ENCODE measurements around the gene SPATA20.

Gene SPATA20

DNA sequence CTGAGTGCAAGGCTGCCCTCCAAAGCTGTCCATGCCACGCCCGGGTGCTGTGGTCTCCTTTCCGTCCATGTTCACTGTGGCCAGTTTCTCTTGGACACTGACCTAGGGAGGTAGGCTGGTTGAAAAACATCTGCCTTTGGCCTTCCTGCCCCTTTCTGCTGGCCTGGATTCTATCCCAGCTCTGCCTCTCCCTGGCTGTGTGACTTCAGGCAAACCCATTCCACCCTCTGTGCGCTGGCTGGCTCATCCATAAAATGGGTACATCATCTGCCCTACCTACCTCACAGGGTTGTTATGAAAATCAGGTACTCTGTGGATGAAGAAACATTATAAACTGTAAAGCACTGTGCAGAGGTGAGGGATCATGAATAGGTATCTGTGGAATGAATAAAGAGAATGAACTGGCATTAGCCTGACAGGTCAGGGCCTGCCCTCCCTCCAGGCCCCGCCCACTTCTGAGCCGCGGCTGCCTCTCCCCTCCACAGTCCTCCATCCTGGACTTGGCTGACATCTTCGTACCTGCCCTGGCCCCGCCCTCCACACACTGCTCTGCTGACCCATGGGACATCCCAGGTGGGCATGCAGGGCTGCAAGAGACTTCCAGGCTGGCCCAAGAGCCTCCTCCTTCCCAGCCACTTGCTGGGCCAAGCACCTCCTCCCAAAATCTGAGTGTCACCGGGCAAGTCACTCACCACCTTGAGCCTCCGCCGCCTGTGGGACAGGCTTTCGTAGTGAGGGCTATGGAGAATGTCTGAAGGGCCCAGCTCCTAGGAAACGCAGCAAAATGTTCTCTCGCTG lies 7.0 kb upstream of the SPATA20 start:
- DNase-seq (ENCODE audit: low read depth, low spot score), result no peak

- no peak for DNase-seq (ENCODE audit: low read depth, low spot score)
These were observed 6.2 kb upstream of the SPATA20 start for GRCh38 chr17:50540560-50541401.

DNA sequence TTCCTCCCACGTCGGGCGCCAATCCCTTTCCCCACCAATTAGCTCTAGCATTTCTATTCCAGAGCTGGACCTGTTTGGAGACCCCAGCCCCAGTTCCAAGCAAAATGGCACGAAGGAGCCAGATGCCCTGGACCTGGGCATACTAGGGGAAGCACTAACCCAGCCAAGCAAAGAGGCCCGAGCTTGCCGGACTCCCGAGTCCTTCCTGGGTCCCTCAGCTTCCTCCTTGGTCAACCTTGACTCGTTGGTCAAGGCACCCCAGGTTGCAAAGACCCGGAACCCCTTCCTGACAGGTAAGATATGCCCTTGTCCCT lies 5.6 kb upstream of the SPATA20 start:
- no peak for DNase-seq (ENCODE audit: low read depth, low spot score)

DNA sequence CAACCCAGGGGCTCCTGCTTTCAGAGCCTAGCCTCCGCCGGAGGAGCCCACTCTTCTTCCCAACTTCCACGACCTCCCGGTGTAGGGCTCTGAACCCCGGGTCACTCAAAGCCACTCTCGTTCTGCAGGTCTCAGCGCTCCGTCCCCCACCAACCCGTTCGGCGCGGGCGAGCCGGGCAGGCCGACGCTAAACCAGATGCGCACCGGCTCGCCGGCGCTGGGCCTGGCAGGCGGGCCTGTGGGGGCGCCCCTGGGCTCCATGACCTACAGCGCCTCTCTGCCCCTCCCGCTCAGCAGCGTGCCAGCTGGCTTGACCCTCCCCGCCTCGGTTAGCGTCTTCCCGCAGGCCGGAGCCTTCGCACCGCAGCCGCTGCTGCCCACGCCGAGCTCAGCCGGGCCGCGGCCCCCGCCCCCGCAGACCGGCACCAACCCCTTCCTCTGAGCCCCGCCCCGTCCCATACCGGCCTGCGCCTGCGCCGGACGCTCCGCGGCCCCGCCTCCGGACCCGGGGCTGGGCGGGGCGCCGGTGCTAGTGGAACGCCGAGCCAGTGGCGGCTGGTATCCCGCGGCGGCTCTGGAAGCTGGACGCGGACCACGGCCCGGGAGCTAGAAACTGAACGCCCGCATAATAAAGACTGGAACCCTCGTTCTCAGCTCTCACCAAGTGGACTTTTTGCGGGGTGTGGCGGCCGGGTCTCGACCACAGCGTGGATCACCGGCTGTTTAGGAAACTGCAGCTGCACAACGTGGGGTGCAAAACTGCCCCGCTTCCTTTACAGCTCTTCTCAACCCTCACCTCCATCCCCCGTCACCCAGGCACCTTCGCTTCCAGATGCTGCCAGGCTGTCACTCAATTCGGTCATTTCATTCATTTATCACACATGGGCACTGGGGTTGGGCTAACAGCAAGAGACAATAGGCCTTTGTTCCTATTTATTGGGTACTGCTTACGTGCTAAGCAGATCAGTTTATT lies 5.0 kb upstream of the SPATA20 start:
- DNase-seq (ENCODE audit: low read depth, low spot score), result peak; percentile 32

GRCh38 chr17:50542795-50543774 lies 3.9 kb upstream of the SPATA20 start:
- no peak for DNase-seq (ENCODE audit: low read depth, low spot score)

GRCh38 chr17:50544516-50544915 lies 2.5 kb upstream of the SPATA20 start:
- no peak for DNase-seq (ENCODE audit: low read depth, low spot score)

DNA sequence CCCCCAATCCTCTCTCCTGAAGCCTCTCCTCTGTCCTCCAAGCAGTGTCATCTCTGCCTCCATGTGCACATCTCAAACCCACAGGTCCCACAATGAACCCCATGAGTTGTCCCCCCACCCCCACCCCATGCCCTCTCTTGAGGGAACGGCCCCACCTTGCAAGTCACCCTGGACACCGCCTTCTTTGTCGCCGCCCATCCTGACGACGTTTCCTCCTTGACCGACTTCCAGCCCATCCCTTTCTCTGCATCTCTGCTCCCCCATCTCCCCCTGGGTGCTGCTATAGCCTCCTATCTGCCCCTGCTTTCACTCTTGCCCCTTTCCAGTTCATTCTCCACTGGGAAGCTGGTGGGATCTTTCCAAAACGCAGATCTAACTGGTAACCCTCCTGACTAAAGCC lies 1.7 kb upstream of the SPATA20 start:
- DNase-seq (ENCODE audit: low read depth, low spot score), result no peak

GRCh38 chr17:50546701-50547034 lies 306 bp upstream of the SPATA20 start:
- no peak for DNase-seq (ENCODE audit: low read depth, low spot score)

DNA sequence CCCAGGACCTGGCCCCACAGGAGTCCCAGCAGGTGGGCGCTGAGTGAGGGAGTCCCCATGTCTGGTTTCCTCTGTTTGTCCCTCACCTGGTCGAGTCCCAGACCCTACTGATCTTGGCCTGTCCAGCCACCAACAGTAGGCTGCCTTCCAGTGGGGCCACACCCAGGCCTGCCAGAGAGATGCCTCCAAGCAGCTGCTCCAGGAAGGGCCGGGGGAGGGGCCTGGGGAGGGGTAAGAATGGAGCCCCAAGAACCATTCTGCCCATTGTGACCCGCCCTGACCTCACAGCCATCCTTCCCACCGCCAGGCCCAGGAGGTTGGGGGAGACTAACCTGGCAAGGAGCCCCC lies 736 bp downstream of the SPATA20 start:
- no peak for DNase-seq (ENCODE audit: low read depth, low spot score)

DNA sequence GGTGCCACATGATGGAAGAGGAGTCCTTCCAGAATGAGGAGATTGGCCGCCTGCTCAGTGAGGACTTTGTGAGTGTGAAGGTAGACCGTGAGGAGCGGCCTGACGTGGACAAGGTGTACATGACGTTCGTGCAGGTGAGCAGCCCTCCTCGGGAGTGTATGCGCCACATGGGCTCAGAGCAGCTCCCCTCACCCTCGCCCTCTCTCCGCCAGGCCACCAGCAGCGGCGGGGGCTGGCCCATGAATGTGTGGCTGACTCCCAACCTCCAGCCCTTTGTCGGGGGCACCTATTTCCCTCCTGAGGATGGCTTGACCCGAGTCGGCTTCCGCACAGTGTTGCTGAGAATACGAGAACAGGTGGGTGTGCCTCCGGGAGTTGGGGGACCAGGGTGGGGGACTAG lies 1.9 kb downstream of the SPATA20 start:
- DNase-seq (ENCODE audit: low read depth, low spot score), result no peak

- no peak for DNase-seq (ENCODE audit: low read depth, low spot score)
These were observed 2.4 kb downstream of the SPATA20 start for GRCh38 chr17:50549256-50549941.

GRCh38 chr17:50549969-50550368 lies 3.0 kb downstream of the SPATA20 start:
- DNase-seq (ENCODE audit: low read depth, low spot score), result no peak

DNA sequence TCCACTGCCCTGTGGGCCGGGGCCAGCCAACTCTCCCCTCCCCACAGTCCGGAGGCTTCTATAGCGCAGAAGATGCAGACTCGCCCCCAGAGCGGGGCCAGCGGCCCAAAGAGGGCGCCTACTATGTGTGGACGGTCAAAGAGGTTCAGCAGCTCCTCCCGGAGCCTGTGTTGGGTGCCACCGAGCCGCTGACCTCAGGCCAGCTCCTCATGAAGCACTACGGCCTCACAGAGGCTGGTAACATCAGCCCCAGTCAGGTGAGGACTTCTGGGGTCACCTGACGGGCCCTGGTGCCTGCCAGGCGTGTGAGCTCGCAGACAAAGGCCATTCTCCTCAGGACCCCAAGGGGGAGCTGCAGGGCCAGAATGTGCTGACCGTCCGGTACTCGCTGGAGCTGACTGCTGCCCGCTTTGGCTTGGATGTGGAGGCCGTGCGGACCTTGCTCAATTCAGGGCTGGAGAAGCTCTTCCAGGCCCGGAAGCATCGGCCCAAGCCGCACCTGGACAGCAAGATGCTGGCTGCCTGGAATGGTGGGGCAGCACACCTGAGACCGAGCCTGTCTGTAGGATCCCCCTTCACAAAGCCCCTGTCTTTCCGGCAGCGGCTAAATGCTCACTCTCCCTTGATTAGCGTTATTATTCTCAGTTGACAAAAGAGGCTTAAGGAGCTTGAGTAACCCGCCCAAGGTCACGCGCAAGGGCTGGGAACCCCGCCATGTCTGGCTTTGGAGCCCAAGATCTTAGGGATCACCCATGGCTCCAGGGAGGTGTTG lies 3.9 kb downstream of the SPATA20 start:
- DNase-seq (ENCODE audit: low read depth, low spot score), result peak; percentile 62

- no peak for DNase-seq (ENCODE audit: low read depth, low spot score)
These were observed 4.5 kb downstream of the SPATA20 start for GRCh38 chr17:50551433-50551815.

DNA sequence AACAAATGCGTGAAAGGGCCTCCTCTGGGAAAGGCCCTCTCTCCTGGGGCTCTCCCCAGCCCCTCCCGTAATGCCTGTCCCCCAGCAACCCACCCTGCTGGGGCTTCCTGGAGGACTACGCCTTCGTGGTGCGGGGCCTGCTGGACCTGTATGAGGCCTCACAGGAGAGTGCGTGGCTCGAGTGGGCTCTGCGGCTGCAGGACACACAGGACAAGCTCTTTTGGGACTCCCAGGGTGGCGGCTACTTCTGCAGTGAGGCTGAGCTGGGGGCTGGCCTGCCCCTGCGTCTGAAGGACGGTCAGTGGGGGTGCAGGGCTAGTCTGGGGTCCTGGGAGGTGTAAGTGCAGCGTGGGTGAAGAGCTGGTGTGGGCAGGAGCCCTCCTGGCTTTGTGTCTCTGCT lies 4.9 kb downstream of the SPATA20 start:
- no peak for DNase-seq (ENCODE audit: low read depth, low spot score)

GRCh38 chr17:50554201-50554600 lies 7.2 kb downstream of the SPATA20 start:
- DNase-seq (ENCODE audit: low read depth, low spot score), result no peak

DNA sequence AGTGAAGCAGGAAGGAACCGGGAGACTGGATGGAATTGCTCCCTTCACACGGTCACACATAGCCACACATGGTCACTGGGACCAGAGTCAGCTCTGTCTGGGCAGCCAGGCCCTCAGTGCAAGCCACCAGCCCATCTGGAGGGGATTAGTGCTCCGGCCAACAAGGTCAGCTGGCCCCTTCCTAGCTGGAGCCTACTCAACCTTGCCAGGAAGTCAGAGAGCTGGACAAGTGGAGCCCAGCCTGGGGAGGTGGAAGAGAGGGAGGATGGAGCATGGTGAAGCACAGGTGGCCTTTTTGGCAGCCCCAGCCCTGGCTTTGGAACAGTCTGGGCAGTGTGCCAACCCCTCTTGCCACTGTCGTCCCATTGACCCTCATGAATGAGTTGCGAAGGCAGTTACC lies 9.8 kb downstream of the SPATA20 start:
- DNase-seq (ENCODE audit: low read depth, low spot score), result no peak

GRCh38 chr17:50557630-50558029 lies 10.7 kb downstream of the SPATA20 start:
- DNase-seq (ENCODE audit: low read depth, low spot score), result no peak

DNA sequence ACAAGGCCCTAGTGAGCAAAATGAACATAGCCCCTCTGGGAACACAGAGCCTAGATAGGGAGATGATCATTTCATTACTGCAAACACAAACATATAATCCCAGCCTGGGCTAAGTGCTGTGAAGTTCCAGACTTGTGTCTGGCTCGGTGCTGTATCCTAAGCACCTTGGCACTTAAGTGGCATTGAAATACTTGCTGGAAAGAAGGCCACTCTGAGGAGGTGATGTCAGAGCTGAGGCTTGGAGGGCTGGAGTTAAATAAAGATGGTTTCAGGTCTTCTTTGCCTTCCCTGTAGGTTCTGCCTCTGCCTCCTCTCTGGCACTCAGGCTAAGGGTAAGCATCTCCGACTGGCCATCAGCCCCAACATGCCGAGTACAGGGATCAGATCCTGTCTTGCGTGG lies 11.1 kb downstream of the SPATA20 start:
- DNase-seq (ENCODE audit: low read depth, low spot score), result no peak

DNA sequence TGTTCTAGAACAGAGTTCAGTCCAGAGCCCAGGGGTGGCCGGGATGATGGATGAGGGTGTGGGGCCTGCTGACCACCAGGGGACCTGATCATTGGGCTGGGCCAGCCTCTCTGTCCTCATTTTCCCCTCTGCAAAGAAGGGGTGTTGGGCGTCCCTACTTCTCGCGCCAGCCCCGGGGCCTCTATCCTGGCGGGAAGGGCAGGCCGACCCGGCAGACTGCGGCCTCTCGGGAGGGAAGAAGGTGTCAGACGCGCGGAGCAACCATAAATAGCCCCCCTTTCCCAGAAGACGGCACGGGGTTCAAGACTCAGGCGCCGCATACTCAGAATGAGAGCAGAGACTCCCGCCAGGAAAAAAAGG lies 11.6 kb downstream of the SPATA20 start:
- DNase-seq (ENCODE audit: low read depth, low spot score), result no peak
